Mucosa of descending colon (tissue), 3 donors: ENCODE results near the gene CD3G. TPM values are rescaled to one million over a fixed set of nuclear protein-coding genes. Genes with fewer than 3 reads are reported as not detected.

Experiments
- ATAC-seq: fragments of 200-7000 bp; cut with Tn5 transposase; one replicate; pipeline ENCODE4 v1.9.1; 2020; ENCODE audit warnings: mild to moderate bottlenecking, moderate library complexity
- DNase-seq, 3 donors: peaks; one replicate each; pipeline ENCODE4 v3.0.0-alpha.2; 2020
- H3K36me3 ChIP-seq: fragments of 200-600 bp; one replicate; pipeline ENCODE4 v1.8.0; 2021; ENCODE audit warnings: low read depth, mild to moderate bottlenecking
- H3K4me1 ChIP-seq: fragments of 200-600 bp; one replicate; pipeline ENCODE4 v1.8.0; 2021; ENCODE audit warnings: low read depth, mild to moderate bottlenecking
- H3K4me3 ChIP-seq: fragments of 200-600 bp; one replicate; pipeline ENCODE4 v1.8.0; 2021; ENCODE audit warnings: mild to moderate bottlenecking
- H3K9me3 ChIP-seq: fragments of 200-600 bp; one replicate; pipeline ENCODE4 v1.8.0; 2021; ENCODE audit warnings: mild to moderate bottlenecking
- intact Hi-C, 2 donors: fragments of 100-400 bp; cut with DNase I in 1 of 2; cut with micrococcal nuclease in 1 of 2; formaldehyde crosslinking; loops; one replicate each; pipeline versions ENCODE4 v1.11.0 to v1.11.1; 2022; cut with DNase I, micrococcal nuclease
- total RNA-seq, 3 donors: library from RNA; stranded (reverse); fragmentation: NEBNext Ultra II Directional in 2 of 3; extraction: Animal tissue kit (Norgen Biotek cat#: 25700) in 2 of 3; gene quantifications; one replicate each; pipeline versions ENCODE4 v1.2.1 to v1.2.4, GENCODE V29; 2021 to 2023
- TF ChIP-seq, protein P1 (sequence below): fragments of 200-600 bp; IDR thresholded peaks from one replicate; pipeline ENCODE4 v1.8.0; 2022; ENCODE audit warnings: antibody characterized with exemption, mild to moderate bottlenecking
- donor health status: DM: no; HTN: no; CAD: no; lungs with moderate emphysema.
- donor health status: DM: no; HTN: no; CAD: no.
- donor health status: DM: no; HTN: yes; CAD: no.

CD3G gene
- total RNA-seq, 3 donors from 2014 or later: 2.8 to 5.1 (median 4.2) TPM

- Histone ChIP-seq H3K4me3 (no peak overlapping the region), H3K9me3 (no peaks in the 10 kb centered on the region), H3K36me3 (no peaks in the 10 kb centered on the region), H3K4me1 (no peaks in the 10 kb centered on the region)
- DNase-seq: no peak
- intact Hi-C loops: no loop called here
- ATAC-seq: no peak
- TF ChIP-seq, protein P1, sequence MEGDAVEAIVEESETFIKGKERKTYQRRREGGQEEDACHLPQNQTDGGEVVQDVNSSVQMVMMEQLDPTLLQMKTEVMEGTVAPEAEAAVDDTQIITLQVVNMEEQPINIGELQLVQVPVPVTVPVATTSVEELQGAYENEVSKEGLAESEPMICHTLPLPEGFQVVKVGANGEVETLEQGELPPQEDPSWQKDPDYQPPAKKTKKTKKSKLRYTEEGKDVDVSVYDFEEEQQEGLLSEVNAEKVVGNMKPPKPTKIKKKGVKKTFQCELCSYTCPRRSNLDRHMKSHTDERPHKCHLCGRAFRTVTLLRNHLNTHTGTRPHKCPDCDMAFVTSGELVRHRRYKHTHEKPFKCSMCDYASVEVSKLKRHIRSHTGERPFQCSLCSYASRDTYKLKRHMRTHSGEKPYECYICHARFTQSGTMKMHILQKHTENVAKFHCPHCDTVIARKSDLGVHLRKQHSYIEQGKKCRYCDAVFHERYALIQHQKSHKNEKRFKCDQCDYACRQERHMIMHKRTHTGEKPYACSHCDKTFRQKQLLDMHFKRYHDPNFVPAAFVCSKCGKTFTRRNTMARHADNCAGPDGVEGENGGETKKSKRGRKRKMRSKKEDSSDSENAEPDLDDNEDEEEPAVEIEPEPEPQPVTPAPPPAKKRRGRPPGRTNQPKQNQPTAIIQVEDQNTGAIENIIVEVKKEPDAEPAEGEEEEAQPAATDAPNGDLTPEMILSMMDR: no peak
These were observed 26.6 kb downstream of the CD3G start for GRCh38 chr11:118370774-118371173.

DNA sequence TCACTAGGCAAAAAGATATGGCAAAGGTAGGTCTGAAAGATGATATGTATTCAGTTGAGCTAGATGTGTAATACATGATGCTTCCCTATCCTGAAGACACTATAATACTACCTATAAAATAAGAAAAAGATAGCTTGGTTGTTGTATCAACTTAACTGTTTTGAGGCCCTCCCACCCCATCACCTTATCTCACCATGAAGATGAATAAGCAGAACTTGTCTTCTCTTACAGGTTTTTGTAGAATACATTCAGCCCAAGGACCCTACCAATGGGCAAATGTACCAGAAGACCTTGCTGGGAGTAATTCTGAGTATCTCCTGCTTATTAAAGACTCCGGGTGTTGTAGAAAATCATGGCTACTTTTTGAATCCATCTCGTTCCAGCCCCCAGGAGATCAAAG, 29.1 kb downstream of the CD3G start:
- no peak for DNase-seq
- no peaks in the 10 kb centered on the region for H3K36me3 ChIP-seq
- intact Hi-C loops: no loop called here
- TF ChIP-seq, protein P1: no peak
- no peaks in the 10 kb centered on the region for H3K4me1 ChIP-seq
- ATAC-seq: no peak
- H3K9me3 ChIP-seq: no peaks in the 10 kb centered on the region
- H3K4me3 ChIP-seq: no peak overlapping the region

- TF ChIP-seq, protein P1: no peak
- Histone ChIP-seq H3K4me1 (no peaks in the 10 kb centered on the region), H3K9me3 (no peaks in the 10 kb centered on the region), H3K4me3 (no peak overlapping the region), H3K36me3 (no peaks in the 10 kb centered on the region)
- intact Hi-C loops: no loop called here
- no peak for DNase-seq
- no peak for ATAC-seq
These were observed 29.7 kb downstream of the CD3G start for GRCh38 chr11:118373871-118374270.

DNA sequence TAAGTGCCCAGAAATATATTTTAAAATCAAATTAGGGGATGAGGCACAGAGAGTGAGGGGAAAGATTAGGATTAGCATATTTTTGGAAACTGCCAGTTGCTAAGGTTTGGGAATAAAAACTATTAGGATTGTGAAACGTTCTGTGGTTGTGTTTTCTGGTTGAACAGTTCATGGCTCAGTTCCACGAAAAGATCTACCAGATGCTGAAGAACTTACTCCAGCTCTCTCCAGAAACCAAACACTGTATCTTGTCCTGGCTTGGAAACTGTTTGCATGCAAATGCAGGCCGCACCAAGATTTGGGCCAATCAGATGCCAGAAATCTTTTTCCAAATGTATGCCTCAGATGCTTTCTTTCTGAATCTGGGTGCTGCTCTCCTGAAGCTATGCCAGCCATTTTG, 30.6 kb downstream of the CD3G start:
- no peaks in the 10 kb centered on the region for H3K4me1 ChIP-seq
- no peak overlapping the region for H3K4me3 ChIP-seq
- ATAC-seq (no peak), DNase-seq (no peak)
- intact Hi-C loops: no loop called here
- TF ChIP-seq, protein P1: no peak
- no peaks in the 10 kb centered on the region for H3K36me3 ChIP-seq
- no peaks in the 10 kb centered on the region for H3K9me3 ChIP-seq

DNA sequence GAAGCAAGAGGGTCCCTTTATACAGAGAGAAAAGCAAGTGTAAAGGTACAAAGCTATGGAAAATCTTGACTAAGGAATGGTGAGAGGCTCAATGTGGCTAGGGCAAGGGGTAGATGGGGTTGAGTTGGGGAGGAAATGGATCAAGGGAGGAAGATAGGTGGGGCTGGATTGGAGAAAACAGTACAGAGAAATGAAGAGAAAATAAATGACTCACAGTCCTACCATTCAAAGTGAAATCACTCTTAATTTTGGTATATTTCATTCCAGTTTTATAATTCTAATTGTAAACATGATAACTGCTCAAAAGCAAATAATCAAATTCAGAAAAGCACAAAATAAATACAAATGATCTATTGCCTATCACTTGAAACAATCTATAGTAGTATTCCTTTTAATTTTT, 31.8 kb downstream of the CD3G start:
- Histone ChIP-seq H3K9me3 (no peaks in the 10 kb centered on the region), H3K4me3 (no peak overlapping the region), H3K36me3 (no peaks in the 10 kb centered on the region), H3K4me1 (no peaks in the 10 kb centered on the region)
- intact Hi-C loops: no loop called here
- TF ChIP-seq, protein P1: no peak
- DNase-seq (no peak), ATAC-seq (no peak)

DNA sequence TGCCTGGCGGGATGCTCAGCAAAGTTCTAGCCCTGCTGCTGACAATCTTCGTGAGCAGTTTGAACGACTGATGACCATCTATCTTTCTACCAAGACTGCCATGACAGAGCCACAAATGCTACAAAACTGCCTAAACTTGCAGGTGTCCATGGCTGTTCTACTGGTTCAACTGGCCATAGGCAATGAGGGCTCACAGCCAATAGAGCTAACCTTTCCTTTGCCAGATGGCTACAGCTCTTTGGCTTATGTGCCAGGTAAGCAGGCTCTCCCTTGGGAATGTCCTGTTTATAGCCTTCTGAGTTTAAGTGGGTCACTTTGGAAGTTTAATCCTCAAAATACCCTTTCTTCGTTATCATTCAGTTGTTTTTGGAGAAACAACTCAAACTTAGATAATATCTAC, 35.4 kb downstream of the CD3G start:
- no peak overlapping the region for H3K4me3 ChIP-seq

More for the DNA sequence above, 35.4 kb downstream of the CD3G start:
- intact Hi-C loops: no loop called here
- no peaks in the 10 kb centered on the region for H3K9me3 ChIP-seq
- DNase-seq: no peak
- H3K36me3 ChIP-seq: peaks cover 5% of the 10 kb centered on the region
- TF ChIP-seq, protein P1: no peak
- no peak for ATAC-seq
- H3K4me1 ChIP-seq: no peaks in the 10 kb centered on the region
